ENCODE data around the gene GSG1L2.
"Not testable (repeated sequence)": the region's sequence is repeated elsewhere in the genome, so short reads cannot be mapped to it uniquely, and the experiment has no call there.

GSG1L2 gene

GRCh38 chr17:9790889-9791876, 30.7 kb downstream of the GSG1L2 start, which contains the start of gene DHRS7C:
Gene DHRS7C (minus strand): TSS chr17:9791592. CDS start chr17:9791284, 308 bp downstream.
- Histone ChIP-seq H3K27ac (ENCODE audit: low read length) (no peak within 1 kb of the TSS), H3K4me3 (ENCODE audit: low read length) (no peak within 1 kb of the TSS), H3K27me3 (ENCODE audit: control insufficient read depth, insufficient read depth, low read length) (no peaks in the 10 kb centered on the region), H3K4me1 (ENCODE audit: control insufficient read depth, insufficient read depth, low read length) (no peaks in the 10 kb centered on the region), H3K36me3 (ENCODE audit: control insufficient read depth, insufficient read depth, low read length) (no peaks in the 10 kb centered on the region), H3K9me3 (ENCODE audit: control insufficient read depth, insufficient read depth, low read length) (no peaks in the 10 kb centered on the region)
- WGBS (ENCODE audit: insufficient coverage, insufficient read length): no CpG with 5 or more reads among the region's 15 CpGs
- no peak for DNase-seq (ENCODE audit: low read depth, low spot score)

GRCh38 chr17:9790316-9790715, 31.6 kb downstream of the GSG1L2 start:
- H3K27me3 ChIP-seq (ENCODE audit: control insufficient read depth, insufficient read depth, low read length): no peaks in the 10 kb centered on the region
- DNase-seq (ENCODE audit: low read depth, low spot score): no peak
- no peaks in the 10 kb centered on the region for H3K4me1 ChIP-seq (ENCODE audit: control insufficient read depth, insufficient read depth, low read length)
- no peak overlapping the region for H3K4me3 ChIP-seq (ENCODE audit: low read length)
- no peak overlapping the region for H3K27ac ChIP-seq (ENCODE audit: low read length)
- H3K36me3 ChIP-seq (ENCODE audit: control insufficient read depth, insufficient read depth, low read length): no peaks in the 10 kb centered on the region
- WGBS (ENCODE audit: insufficient coverage, insufficient read length): no CpG with 5 or more reads among the region's 4 CpGs
- no peaks in the 10 kb centered on the region for H3K9me3 ChIP-seq (ENCODE audit: control insufficient read depth, insufficient read depth, low read length)

- no peak overlapping the region for H3K4me3 ChIP-seq (ENCODE audit: low read length)
- no CpG with 5 or more reads among the region's 8 CpGs for WGBS (ENCODE audit: insufficient coverage, insufficient read length)
- H3K36me3 ChIP-seq (ENCODE audit: control insufficient read depth, insufficient read depth, low read length): no peaks in the 10 kb centered on the region
- H3K4me1 ChIP-seq (ENCODE audit: control insufficient read depth, insufficient read depth, low read length): no peaks in the 10 kb centered on the region
- H3K27me3 ChIP-seq (ENCODE audit: control insufficient read depth, insufficient read depth, low read length): no peaks in the 10 kb centered on the region
- H3K9me3 ChIP-seq (ENCODE audit: control insufficient read depth, insufficient read depth, low read length): no peaks in the 10 kb centered on the region
- no peak overlapping the region for H3K27ac ChIP-seq (ENCODE audit: low read length)
- DNase-seq (ENCODE audit: low read depth, low spot score): no peak
Measured at GRCh38 chr17:9788601-9789000, 33.3 kb downstream of the GSG1L2 start.

- Histone ChIP-seq H3K36me3 (ENCODE audit: control insufficient read depth, insufficient read depth, low read length) (no peaks in the 10 kb centered on the region), H3K4me3 (ENCODE audit: low read length) (no peak overlapping the region), H3K9me3 (ENCODE audit: control insufficient read depth, insufficient read depth, low read length) (no peaks in the 10 kb centered on the region), H3K27me3 (ENCODE audit: control insufficient read depth, insufficient read depth, low read length) (no peaks in the 10 kb centered on the region), H3K27ac (ENCODE audit: low read length) (no peak overlapping the region), H3K4me1 (ENCODE audit: control insufficient read depth, insufficient read depth, low read length) (no peaks in the 10 kb centered on the region)
- DNase-seq (ENCODE audit: low read depth, low spot score): no peak
- WGBS (ENCODE audit: insufficient coverage, insufficient read length): 100% methylated on average over 2 of the region's 2 CpGs
Measured at GRCh38 chr17:9784544-9784943, 37.3 kb downstream of the GSG1L2 start.

- not testable (repeated sequence) for H3K27me3 ChIP-seq (ENCODE audit: control insufficient read depth, insufficient read depth, low read length); H3K36me3 ChIP-seq (ENCODE audit: control insufficient read depth, insufficient read depth, low read length); H3K4me1 ChIP-seq (ENCODE audit: control insufficient read depth, insufficient read depth, low read length); H3K27ac ChIP-seq (ENCODE audit: low read length); H3K9me3 ChIP-seq (ENCODE audit: control insufficient read depth, insufficient read depth, low read length); H3K4me3 ChIP-seq (ENCODE audit: low read length); DNase-seq (ENCODE audit: low read depth, low spot score)
- WGBS (ENCODE audit: insufficient coverage, insufficient read length): 100% methylated on average over 2 of the region's 5 CpGs
Measured at GRCh38 chr17:9783465-9783864, 38.4 kb downstream of the GSG1L2 start.

- Histone ChIP-seq H3K36me3 (ENCODE audit: control insufficient read depth, insufficient read depth, low read length) (no peaks in the 10 kb centered on the region), H3K27ac (ENCODE audit: low read length) (no peak overlapping the region), H3K27me3 (ENCODE audit: control insufficient read depth, insufficient read depth, low read length) (no peaks in the 10 kb centered on the region), H3K4me3 (ENCODE audit: low read length) (no peak overlapping the region), H3K9me3 (ENCODE audit: control insufficient read depth, insufficient read depth, low read length) (no peaks in the 10 kb centered on the region), H3K4me1 (ENCODE audit: control insufficient read depth, insufficient read depth, low read length) (no peaks in the 10 kb centered on the region)
- DNase-seq (ENCODE audit: low read depth, low spot score): no peak
- WGBS (ENCODE audit: insufficient coverage, insufficient read length): no CpG with 5 or more reads among the region's 4 CpGs
Measured at GRCh38 chr17:9783050-9783449, 38.8 kb downstream of the GSG1L2 start.

GRCh38 chr17:9780552-9780951, 41.3 kb downstream of the GSG1L2 start:
- DNase-seq (ENCODE audit: low read depth, low spot score): no peak
- no peaks in the 10 kb centered on the region for H3K36me3 ChIP-seq (ENCODE audit: control insufficient read depth, insufficient read depth, low read length)
- no peaks in the 10 kb centered on the region for H3K4me1 ChIP-seq (ENCODE audit: control insufficient read depth, insufficient read depth, low read length)
- no CpG with 5 or more reads among the region's 3 CpGs for WGBS (ENCODE audit: insufficient coverage, insufficient read length)
- H3K27ac ChIP-seq (ENCODE audit: low read length): no peak overlapping the region
- no peak overlapping the region for H3K4me3 ChIP-seq (ENCODE audit: low read length)
- no peaks in the 10 kb centered on the region for H3K27me3 ChIP-seq (ENCODE audit: control insufficient read depth, insufficient read depth, low read length)
- no peaks in the 10 kb centered on the region for H3K9me3 ChIP-seq (ENCODE audit: control insufficient read depth, insufficient read depth, low read length)

GRCh38 chr17:9776911-9777310, 45.0 kb downstream of the GSG1L2 start:
- Histone ChIP-seq H3K27ac (ENCODE audit: low read length) (no peak overlapping the region), H3K4me3 (ENCODE audit: low read length) (no peak overlapping the region), H3K9me3 (ENCODE audit: control insufficient read depth, insufficient read depth, low read length) (no peaks in the 10 kb centered on the region), H3K4me1 (ENCODE audit: control insufficient read depth, insufficient read depth, low read length) (no peaks in the 10 kb centered on the region), H3K36me3 (ENCODE audit: control insufficient read depth, insufficient read depth, low read length) (no peaks in the 10 kb centered on the region), H3K27me3 (ENCODE audit: control insufficient read depth, insufficient read depth, low read length) (no peaks in the 10 kb centered on the region)
- DNase-seq (ENCODE audit: low read depth, low spot score): no peak
- no CpG with 5 or more reads among the region's 9 CpGs for WGBS (ENCODE audit: insufficient coverage, insufficient read length)

- no peaks in the 10 kb centered on the region for H3K9me3 ChIP-seq (ENCODE audit: control insufficient read depth, insufficient read depth, low read length)
- no CpG with 5 or more reads among the region's 19 CpGs for WGBS (ENCODE audit: insufficient coverage, insufficient read length)
Measured at GRCh38 chr17:9772658-9773057, 49.2 kb downstream of the GSG1L2 start.

GRCh38 chr17:9771465-9771864, 50.4 kb downstream of the GSG1L2 start:
- Histone ChIP-seq H3K4me1 (ENCODE audit: control insufficient read depth, insufficient read depth, low read length) (no peaks in the 10 kb centered on the region), H3K9me3 (ENCODE audit: control insufficient read depth, insufficient read depth, low read length) (no peaks in the 10 kb centered on the region), H3K36me3 (ENCODE audit: control insufficient read depth, insufficient read depth, low read length) (no peaks in the 10 kb centered on the region), H3K27ac (ENCODE audit: low read length) (no peak overlapping the region), H3K4me3 (ENCODE audit: low read length) (no peak overlapping the region), H3K27me3 (ENCODE audit: control insufficient read depth, insufficient read depth, low read length) (no peaks in the 10 kb centered on the region)
- DNase-seq (ENCODE audit: low read depth, low spot score): no peak
- WGBS (ENCODE audit: insufficient coverage, insufficient read length): no CpG with 5 or more reads among the region's 27 CpGs

More at GRCh38 chr17:9772658-9773057, 49.2 kb downstream of the GSG1L2 start:
- Histone ChIP-seq H3K36me3 (ENCODE audit: control insufficient read depth, insufficient read depth, low read length) (no peaks in the 10 kb centered on the region), H3K27me3 (ENCODE audit: control insufficient read depth, insufficient read depth, low read length) (no peaks in the 10 kb centered on the region), H3K4me3 (ENCODE audit: low read length) (no peak overlapping the region), H3K27ac (ENCODE audit: low read length) (no peak overlapping the region), H3K4me1 (ENCODE audit: control insufficient read depth, insufficient read depth, low read length) (no peaks in the 10 kb centered on the region)
- no peak for DNase-seq (ENCODE audit: low read depth, low spot score)

Measured in iPS DF 6.9 (cell line).